Cardiac fibroblast (primary cell): Measurements from ENCODE around the gene POLG.

Source experiments
- DNase-seq, 2 donors: peaks; one replicate each; pipeline versions ENCODE4 v3.0.0 to v3.0.0-alpha.2; 2010; ENCODE audit warnings: low read depth in 2 of 2
- H3K4me3 ChIP-seq, 2 donors: replicated peaks in 1 of 2; 1 replicate in 1 of 2; 2 replicates in 1 of 2; pipeline ENCODE4 v1.5.1; 2011; ENCODE audit warnings: low read depth in 2 of 2, low read length in 2 of 2, mild to moderate bottlenecking in 2 of 2, moderate library complexity in 1 of 2
- TF ChIP-seq, protein P1 (sequence below): IDR thresholded peaks from one replicate; pipeline ENCODE4 v1.5.1; 2011; ENCODE audit warnings: low read depth, mild to moderate bottlenecking, low read length, inconsistent platforms

The POLG gene

GRCh38 chr15:89379251-89379695 lies 44.6 kb upstream of the POLG start:
- DNase-seq = no peak
- TF ChIP-seq, protein P1, sequence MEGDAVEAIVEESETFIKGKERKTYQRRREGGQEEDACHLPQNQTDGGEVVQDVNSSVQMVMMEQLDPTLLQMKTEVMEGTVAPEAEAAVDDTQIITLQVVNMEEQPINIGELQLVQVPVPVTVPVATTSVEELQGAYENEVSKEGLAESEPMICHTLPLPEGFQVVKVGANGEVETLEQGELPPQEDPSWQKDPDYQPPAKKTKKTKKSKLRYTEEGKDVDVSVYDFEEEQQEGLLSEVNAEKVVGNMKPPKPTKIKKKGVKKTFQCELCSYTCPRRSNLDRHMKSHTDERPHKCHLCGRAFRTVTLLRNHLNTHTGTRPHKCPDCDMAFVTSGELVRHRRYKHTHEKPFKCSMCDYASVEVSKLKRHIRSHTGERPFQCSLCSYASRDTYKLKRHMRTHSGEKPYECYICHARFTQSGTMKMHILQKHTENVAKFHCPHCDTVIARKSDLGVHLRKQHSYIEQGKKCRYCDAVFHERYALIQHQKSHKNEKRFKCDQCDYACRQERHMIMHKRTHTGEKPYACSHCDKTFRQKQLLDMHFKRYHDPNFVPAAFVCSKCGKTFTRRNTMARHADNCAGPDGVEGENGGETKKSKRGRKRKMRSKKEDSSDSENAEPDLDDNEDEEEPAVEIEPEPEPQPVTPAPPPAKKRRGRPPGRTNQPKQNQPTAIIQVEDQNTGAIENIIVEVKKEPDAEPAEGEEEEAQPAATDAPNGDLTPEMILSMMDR = no peak
- H3K4me3 ChIP-seq = no peak overlapping the region

GRCh38 chr15:89378296-89379151 lies 43.9 kb upstream of the POLG start:
- H3K4me3 ChIP-seq = no peak overlapping the region
- DNase-seq = no peak
- TF ChIP-seq, protein P1 = no peak

GRCh38 chr15:89377842-89378295 lies 43.2 kb upstream of the POLG start:
- DNase-seq = no peak
- H3K4me3 ChIP-seq = no peak overlapping the region
- TF ChIP-seq, protein P1 = no peak

- no peak for DNase-seq
- H3K4me3 ChIP-seq = no peak overlapping the region
- TF ChIP-seq, protein P1 = no peak
Measured at GRCh38 chr15:89377024-89377841, 42.6 kb upstream of the POLG start.

DNA sequence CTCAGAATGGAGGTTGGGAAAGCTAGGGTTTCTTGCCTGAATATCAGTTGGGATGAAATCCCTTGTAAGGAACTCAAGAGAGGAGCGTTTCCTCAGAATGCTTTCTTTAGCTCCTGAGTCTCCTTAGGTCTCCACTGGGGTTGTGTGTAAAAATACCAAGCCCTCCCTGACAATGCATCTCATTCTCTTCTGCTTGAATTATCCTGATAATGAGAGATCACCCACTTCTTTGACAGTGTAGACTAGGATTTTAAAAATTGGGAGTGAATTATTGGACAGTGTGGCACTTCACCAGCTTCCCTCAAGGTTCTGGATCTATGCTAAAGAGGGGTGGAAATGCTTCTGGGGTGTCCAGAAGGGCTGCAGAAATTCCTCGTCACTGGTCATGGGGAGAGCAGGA lies 41.8 kb upstream of the POLG start:
- TF ChIP-seq, protein P1 = no peak
- no peak for DNase-seq
- no peak overlapping the region for H3K4me3 ChIP-seq

DNA sequence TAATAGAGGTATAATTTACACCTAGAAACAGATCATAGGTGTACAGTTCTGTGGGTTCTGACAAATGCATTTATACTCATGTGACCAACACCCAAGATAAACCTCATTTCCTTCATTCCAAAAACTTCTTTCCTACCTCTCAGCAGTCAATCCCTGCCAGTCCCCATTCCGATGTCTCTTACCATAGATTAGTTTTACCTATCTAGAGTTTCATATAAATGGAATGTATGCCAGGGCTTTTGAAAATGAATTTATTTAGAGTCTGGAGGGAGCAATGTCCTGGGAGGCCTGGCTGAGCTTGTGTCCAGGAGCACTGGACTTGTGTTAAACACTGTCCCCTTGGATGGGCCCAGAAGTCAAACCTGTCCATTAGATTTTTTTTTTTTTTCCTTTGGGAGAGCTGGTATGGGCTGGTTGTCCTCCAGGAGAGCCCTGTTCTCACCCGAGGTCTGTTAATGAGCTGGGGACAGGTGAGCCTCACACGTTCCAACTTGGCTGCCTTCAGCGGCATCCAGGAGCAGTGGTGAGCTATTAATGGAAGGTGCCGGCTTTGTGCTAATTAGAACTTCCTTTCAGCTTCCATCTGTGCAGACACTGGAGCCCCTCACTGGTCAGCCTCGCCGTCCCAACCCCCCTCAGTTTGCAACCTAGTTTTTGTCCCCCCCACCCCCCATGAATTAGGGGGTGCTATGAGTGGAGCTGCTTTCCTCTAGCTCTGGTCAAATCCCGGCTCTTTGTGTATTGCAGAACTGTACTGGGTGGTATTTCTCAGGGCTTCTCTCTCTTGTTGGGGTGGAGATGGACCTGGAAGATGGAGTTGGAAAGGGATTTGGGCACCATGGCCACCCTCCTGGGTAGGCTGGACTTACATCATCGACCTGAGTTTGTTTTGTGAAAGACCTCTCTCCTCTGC lies 40.7 kb upstream of the POLG start:
- no peak for DNase-seq
- TF ChIP-seq, protein P1 = no peak
- no peak overlapping the region for H3K4me3 ChIP-seq
